CD14-positive monocyte (primary cell): Measurements from ENCODE around the gene PWWP2B. TPM values are rescaled to one million over a fixed set of nuclear protein-coding genes. Genes with fewer than 3 reads are reported as not detected.

Source experiments
- DNase-seq, 3 donors: peaks; one replicate each; pipeline ENCODE4 v3.0.0-alpha.2; 2011 to 2022
- H2AFZ ChIP-seq: 2 replicates; pipeline ENCODE4 v1.6.0; 2012; ENCODE audit warnings: mild to moderate bottlenecking, low read depth, low read length, inconsistent platforms; ENCODE audit not compliant: insufficient read depth, poor library complexity, severe bottlenecking
- H3K27ac ChIP-seq, 2 donors: 1 replicate in 1 of 2; 2 replicates in 1 of 2; pipeline ENCODE4 v1.5.1; 2012 to 2013; ENCODE audit warnings: low read length in 2 of 2, control low read depth in 1 of 2, inconsistent platforms in 1 of 2, low read depth in 1 of 2, mild to moderate bottlenecking in 1 of 2
- H3K27me3 ChIP-seq, 2 donors: one replicate each; pipeline versions ENCODE4 v1.6.0 to v1.6.1; 2011 to 2013; ENCODE audit warnings: low read length in 2 of 2; ENCODE audit not compliant: control insufficient read depth in 2 of 2, insufficient read depth in 2 of 2
- H3K36me3 ChIP-seq, 2 donors: replicated peaks in 1 of 2; 1 replicate in 1 of 2; 2 replicates in 1 of 2; pipeline versions ENCODE4 v1.5.1 to v1.6.1; 2012 to 2013; ENCODE audit warnings: low read length in 2 of 2, control low read depth in 1 of 2, inconsistent platforms in 1 of 2, mild to moderate bottlenecking in 1 of 2; ENCODE audit not compliant: insufficient read depth in 2 of 2, control insufficient read depth in 1 of 2
- H3K4me1 ChIP-seq, 2 donors: 1 replicate in 1 of 2; 2 replicates in 1 of 2; pipeline versions ENCODE4 v1.5.1 to v1.6.1; 2012 to 2013; ENCODE audit warnings: low read length in 2 of 2, control low read depth in 1 of 2, inconsistent platforms in 1 of 2, mild to moderate bottlenecking in 1 of 2, moderate library complexity in 1 of 2; ENCODE audit not compliant: insufficient read depth in 2 of 2, control insufficient read depth in 1 of 2
- H3K4me2 ChIP-seq: replicated peaks from 2 replicates; pipeline ENCODE3; 2012; ENCODE audit warnings: low read length, moderate library complexity, mild to moderate bottlenecking; ENCODE audit not compliant: poor library complexity, severe bottlenecking; ENCODE audit errors: extremely low read depth
- H3K4me3 ChIP-seq, 3 experiments: fragments of 200-600 bp in 1 of 3; sonication (generic) in 1 of 3; replicated peaks in 1 of 3; 1 replicate in 2 of 3; 2 replicates in 1 of 3; pipeline ENCODE4 v1.5.1; 2011 to 2013; ENCODE audit warnings: low read length in 3 of 3, mild to moderate bottlenecking in 3 of 3, control low read depth in 2 of 3, low read depth in 2 of 3, inconsistent platforms in 1 of 3, moderate library complexity in 1 of 3
- H3K79me2 ChIP-seq: 2 replicates; pipeline ENCODE4 v1.6.0; 2012; ENCODE audit warnings: mild to moderate bottlenecking, control low read depth, inconsistent platforms, low read length, moderate library complexity; ENCODE audit not compliant: insufficient read depth
- H3K9ac ChIP-seq: 2 replicates; pipeline ENCODE4 v1.6.0; 2017; ENCODE audit warnings: low read length, mild to moderate bottlenecking; ENCODE audit not compliant: insufficient read depth, poor library complexity, severe bottlenecking
- H3K9me3 ChIP-seq, 2 donors: replicated peaks in 1 of 2; 1 replicate in 1 of 2; 2 replicates in 1 of 2; pipeline versions ENCODE4 v1.5.1 to v1.6.1; 2012 to 2013; ENCODE audit warnings: low read length in 2 of 2, control low read depth in 1 of 2; ENCODE audit not compliant: control insufficient read depth in 1 of 2, insufficient read depth in 1 of 2
- H4K20me1 ChIP-seq: 2 replicates; pipeline ENCODE4 v1.6.0; 2012; ENCODE audit warnings: mild to moderate bottlenecking, low read length, control low read depth, moderate library complexity; ENCODE audit not compliant: insufficient read depth
- H3K27ac Mint-ChIP-seq, 7 donors: one replicate each; pipeline ENCODE4 v1.8.0; 2020; ENCODE audit warnings: mild to moderate bottlenecking in 7 of 7, mixed read lengths in 7 of 7, moderate library complexity in 6 of 7, inconsistent platforms in 2 of 7
- H3K27me3 Mint-ChIP-seq, 3 donors: one replicate each; pipeline ENCODE4 v1.8.0; 2021 to 2022; ENCODE audit warnings: low read depth in 3 of 3, mild to moderate bottlenecking in 3 of 3, mixed read lengths in 3 of 3, moderate library complexity in 3 of 3, inconsistent platforms in 1 of 3
- H3K36me3 Mint-ChIP-seq, 2 donors: one replicate each; pipeline ENCODE4 v1.8.0; 2020; ENCODE audit warnings: mixed read lengths in 2 of 2, inconsistent platforms in 1 of 2, mild to moderate bottlenecking in 1 of 2
- H3K4me1 Mint-ChIP-seq: one replicate; pipeline ENCODE4 v1.8.0; 2020; ENCODE audit warnings: mild to moderate bottlenecking, mixed read lengths
- H3K4me3 Mint-ChIP-seq, 2 donors: one replicate each; pipeline ENCODE4 v1.8.0; 2020; ENCODE audit warnings: mild to moderate bottlenecking in 2 of 2, mixed read lengths in 2 of 2, moderate library complexity in 1 of 2
- H3K9me3 Mint-ChIP-seq, 7 donors: one replicate each; pipeline ENCODE4 v1.8.0; 2020 to 2022; ENCODE audit warnings: mixed read lengths in 7 of 7, mild to moderate bottlenecking in 6 of 7, moderate library complexity in 6 of 7, inconsistent platforms in 2 of 7
- WGBS: methylation state at CpG from one replicate; pipeline ENCODE4 v1.1.5; 2013; ENCODE audit warnings: missing lambda C conversion rate; ENCODE audit not compliant: insufficient coverage; 5-methylcytosine and 5-hydroxymethylcytosine counted together
- intact Hi-C, 2 donors: fragments of 100-400 bp; cut with micrococcal nuclease; formaldehyde crosslinking; loops; one replicate each; pipeline versions ENCODE4 v1.15.0 to v1.15.1; 2023
- polyA plus RNA-seq, 3 donors: library from polyadenylated mRNA; depleted of rRNA in 1 of 3; unstranded in 2 of 3; stranded (reverse) in 1 of 3; fragments of 300-500 nt in 2 of 3; fragments of >200 nt in 1 of 3; fragmentation: Illumina TruSeq in 2 of 3; gene quantifications; 1 replicate in 2 of 3; 2 replicates in 1 of 3; pipeline ENCODE4 v1.2.3, GENCODE V29; 2012 to 2021
- TF ChIP-seq, protein P1 (sequence below): fragments of 200-600 bp; IDR thresholded peaks from one replicate; pipeline ENCODE4 v1.8.0; 2022; ENCODE audit warnings: antibody characterized with exemption, mild to moderate bottlenecking

PWWP2B gene
- polyA plus RNA-seq, 3 donors: 2.4 to 6.9 (median 2.7) TPM

DNA sequence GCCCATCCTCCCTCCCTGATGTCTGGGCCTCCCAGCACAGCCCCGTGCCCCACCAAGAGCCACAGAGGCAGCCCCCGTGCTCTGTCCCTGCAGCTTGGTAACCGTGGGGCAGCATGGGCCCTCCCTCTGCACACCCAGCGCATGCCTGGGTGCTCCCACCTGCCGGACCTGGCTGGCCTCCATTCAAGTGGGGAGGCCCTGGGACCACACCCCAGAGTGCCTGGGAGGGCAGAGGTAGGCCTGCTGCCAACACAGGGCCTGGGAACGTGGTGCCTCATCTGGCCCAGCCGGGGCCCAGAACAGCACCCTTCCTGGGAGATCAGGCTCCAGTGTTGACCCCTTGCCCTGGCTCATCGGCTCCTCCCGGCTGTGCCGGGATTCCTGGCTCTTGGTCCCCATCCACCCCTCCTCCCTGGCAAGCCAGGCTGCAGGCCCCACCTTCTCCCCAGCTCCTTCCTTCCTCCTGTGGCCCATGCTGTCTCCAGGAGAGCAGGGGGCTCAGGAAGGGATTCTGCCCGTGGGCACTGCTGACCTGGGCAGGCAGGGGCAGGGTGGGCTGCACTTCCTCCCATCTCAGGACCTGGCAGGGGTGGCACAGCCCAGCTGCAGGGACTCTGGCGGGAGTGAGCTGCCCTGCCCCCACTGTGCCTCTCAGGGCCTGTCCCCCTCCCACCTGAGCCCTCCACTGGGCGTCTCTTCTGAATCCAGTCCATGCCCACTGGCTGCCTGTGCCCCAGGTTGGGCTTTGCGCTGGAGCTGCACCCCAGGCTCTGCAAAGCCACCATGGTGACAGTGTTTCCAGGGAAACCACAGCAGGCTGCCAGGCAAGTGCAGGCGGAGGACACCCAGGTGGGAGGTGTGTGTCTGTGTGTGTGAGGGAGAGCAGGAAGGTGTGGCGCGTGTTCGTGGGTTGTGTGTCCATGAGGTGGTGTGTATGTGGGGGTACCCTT lies 32.6 kb downstream of the PWWP2B start:
- no peak overlapping the region for H2AFZ ChIP-seq
- no peaks in the 10 kb centered on the region for H3K9me3 ChIP-seq
- no peak for DNase-seq
- TF ChIP-seq, protein P1, sequence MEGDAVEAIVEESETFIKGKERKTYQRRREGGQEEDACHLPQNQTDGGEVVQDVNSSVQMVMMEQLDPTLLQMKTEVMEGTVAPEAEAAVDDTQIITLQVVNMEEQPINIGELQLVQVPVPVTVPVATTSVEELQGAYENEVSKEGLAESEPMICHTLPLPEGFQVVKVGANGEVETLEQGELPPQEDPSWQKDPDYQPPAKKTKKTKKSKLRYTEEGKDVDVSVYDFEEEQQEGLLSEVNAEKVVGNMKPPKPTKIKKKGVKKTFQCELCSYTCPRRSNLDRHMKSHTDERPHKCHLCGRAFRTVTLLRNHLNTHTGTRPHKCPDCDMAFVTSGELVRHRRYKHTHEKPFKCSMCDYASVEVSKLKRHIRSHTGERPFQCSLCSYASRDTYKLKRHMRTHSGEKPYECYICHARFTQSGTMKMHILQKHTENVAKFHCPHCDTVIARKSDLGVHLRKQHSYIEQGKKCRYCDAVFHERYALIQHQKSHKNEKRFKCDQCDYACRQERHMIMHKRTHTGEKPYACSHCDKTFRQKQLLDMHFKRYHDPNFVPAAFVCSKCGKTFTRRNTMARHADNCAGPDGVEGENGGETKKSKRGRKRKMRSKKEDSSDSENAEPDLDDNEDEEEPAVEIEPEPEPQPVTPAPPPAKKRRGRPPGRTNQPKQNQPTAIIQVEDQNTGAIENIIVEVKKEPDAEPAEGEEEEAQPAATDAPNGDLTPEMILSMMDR: no peak
- Mint-ChIP-seq H3K27ac (peak overlapping the region in 2 of 7 donors; percentile 13 to 27), H3K27me3 (no peaks in the 10 kb centered on the region), H3K4me1 (peaks cover 12% of the 10 kb centered on the region), H3K36me3 (no peaks in the 10 kb centered on the region), H3K9me3 (no peaks in the 10 kb centered on the region), H3K4me3 (no peak overlapping the region)
- no peak overlapping the region for H3K27ac ChIP-seq
- H3K79me2 ChIP-seq: no peaks in the 10 kb centered on the region
- H3K4me3 ChIP-seq: no peak overlapping the region
- no peak overlapping the region for H3K4me2 ChIP-seq
- no peak overlapping the region for H3K9ac ChIP-seq
- 40% methylated on average over 18 of the region's 18 CpGs for WGBS
- H4K20me1 ChIP-seq: no peaks in the 10 kb centered on the region
- H3K27me3 ChIP-seq: no peaks in the 10 kb centered on the region
- peaks cover 0 to 6% of the 10 kb centered on the region in 2 donors for H3K36me3 ChIP-seq
- peaks cover 16% of the 10 kb centered on the region in 2 donors for H3K4me1 ChIP-seq
- intact Hi-C loops: loop anchor here in 1 of 2 donors (5.0 kb wide), 1 partner anchor 37 kb away; no protein-coding TSS in a partner anchor

DNA sequence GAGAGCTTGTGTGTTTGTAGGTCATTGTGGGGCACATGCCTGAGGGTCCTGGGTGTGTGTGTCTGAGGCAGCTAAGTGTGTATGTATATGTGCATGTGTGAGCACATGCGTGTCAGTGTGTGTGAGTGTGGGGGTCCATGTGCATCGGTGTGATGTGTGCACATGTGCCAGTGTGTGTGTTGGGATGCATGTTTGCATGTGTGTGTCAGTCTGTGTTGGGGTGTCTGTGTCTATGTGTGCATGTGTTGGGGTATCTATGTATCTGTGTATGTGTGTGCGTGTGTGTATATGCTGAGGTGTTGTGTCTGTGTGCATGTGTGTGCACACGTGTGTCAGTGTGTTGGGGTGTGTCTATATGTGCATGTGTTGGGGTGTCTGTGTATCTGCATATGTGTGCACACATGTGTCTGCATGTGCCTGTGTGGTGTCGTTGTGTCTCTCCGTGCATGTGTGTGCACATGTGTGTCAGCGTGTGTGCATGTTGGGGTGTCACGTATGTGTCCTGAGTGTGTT lies 33.3 kb downstream of the PWWP2B start:
- Histone ChIP-seq H3K27me3 (no peaks in the 10 kb centered on the region), H3K9me3 (no peaks in the 10 kb centered on the region), H3K4me3 (no peak overlapping the region), H3K36me3 (peaks cover 0 to 6% of the 10 kb centered on the region in 2 donors), H3K79me2 (no peaks in the 10 kb centered on the region), H3K4me1 (peaks cover 16 to 17% of the 10 kb centered on the region in 2 donors), H4K20me1 (no peaks in the 10 kb centered on the region), H3K27ac (no peak overlapping the region), H2AFZ (no peak overlapping the region), H3K9ac (no peak overlapping the region), H3K4me2 (no peak overlapping the region)
- Mint-ChIP-seq H3K36me3 (no peaks in the 10 kb centered on the region), H3K4me3 (no peak overlapping the region), H3K9me3 (no peaks in the 10 kb centered on the region), H3K4me1 (peaks cover 12% of the 10 kb centered on the region), H3K27ac (peak overlapping the region in 2 of 7 donors; percentile 27 to 47), H3K27me3 (no peaks in the 10 kb centered on the region)
- intact Hi-C loops: loop anchor here in 1 of 2 donors (5.0 kb wide), 1 partner anchor 38 kb away; no protein-coding TSS in a partner anchor
- 89% methylated on average over 6 of the region's 8 CpGs for WGBS
- TF ChIP-seq, protein P1: no peak
- no peak for DNase-seq
